ENCODE measurements around the gene RASEF. TPM values are rescaled to one million over a fixed set of nuclear protein-coding genes. Genes with fewer than 3 reads are reported as not detected.
"Not testable (repeated sequence)": the region's sequence is repeated elsewhere in the genome, so short reads cannot be mapped to it uniquely, and the experiment has no call there.

Gene RASEF
- polyA plus RNA-seq, result 10 to 100 TPM in 1 of 3 donors, 1 to 10 TPM in 1, under 1 TPM in 1; 0.11 to 11.5 (median 1.3) TPM

GRCh38 chr9:83062651-83063527, at the start of gene RASEF:
Gene RASEF, minus strand, starts transcription at chr9:83063142. Its CDS starts 275 bp downstream, at chr9:83062867.
- H3K27ac ChIP-seq (ENCODE audit: low read depth, low read length), result no peak within 1 kb of the TSS
- WGBS, 3 donors, result 2 to 3% (median 2%) methylated on average over 83 to 99 of the region's 99 CpGs

DNA sequence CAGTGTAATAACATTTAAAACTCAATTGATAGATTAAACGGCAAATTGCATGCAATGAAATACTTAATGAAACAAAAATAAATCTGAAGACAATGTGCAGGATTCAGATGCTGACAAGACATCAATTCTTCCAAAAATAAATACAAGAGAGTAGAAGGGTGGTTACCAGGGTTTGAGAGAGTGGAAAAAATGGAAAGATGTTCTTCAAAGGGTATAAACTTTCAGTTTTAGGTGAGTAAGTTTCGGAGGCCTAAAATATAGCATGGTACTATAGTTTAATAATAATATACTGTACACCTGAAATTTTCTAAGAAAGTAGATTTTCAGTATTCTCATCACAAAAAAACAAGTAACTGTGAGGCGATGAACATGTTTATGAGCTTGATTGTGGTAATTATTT, 48.2 kb upstream of the RASEF start:
- H3K27ac ChIP-seq (ENCODE audit: low read depth, low read length), result no peak overlapping the region
- WGBS, 3 donors, result 94 to 96% (median 95%) methylated on average over 3 of the region's 3 CpGs

- WGBS, 3 donors, result 68 to 71% (median 70%) methylated on average over 3 of the region's 3 CpGs
- no peak overlapping the region for H3K27ac ChIP-seq (ENCODE audit: low read depth, low read length)
Observed at GRCh38 chr9:83109296-83109695, 46.4 kb upstream of the RASEF start.

DNA sequence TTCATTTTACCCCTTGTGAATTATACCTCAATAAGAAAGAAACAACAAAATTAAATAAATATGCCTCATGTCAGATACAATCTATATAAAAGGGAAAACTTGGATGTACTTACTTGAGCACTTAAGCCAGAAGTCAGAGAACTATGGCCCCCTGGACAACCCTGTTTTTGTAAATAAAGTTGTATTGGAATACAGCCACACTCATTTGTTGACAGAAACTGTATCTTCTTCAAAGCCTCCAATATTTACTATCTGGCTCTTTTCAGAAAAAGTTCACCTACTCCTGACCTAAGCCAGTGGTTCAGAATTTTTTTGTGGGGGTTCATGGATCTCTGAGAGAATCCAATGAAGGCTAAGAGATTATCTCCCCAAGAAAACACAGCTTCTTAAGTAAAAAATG, 45.3 kb upstream of the RASEF start:
- no peak overlapping the region for H3K27ac ChIP-seq (ENCODE audit: low read depth, low read length)

GRCh38 chr9:83106772-83107171, 43.8 kb upstream of the RASEF start:
- WGBS, 3 donors, result 29 to 75% (median 62%) methylated on average over 2 of the region's 2 CpGs
- H3K27ac ChIP-seq (ENCODE audit: low read depth, low read length), result no peak overlapping the region

DNA sequence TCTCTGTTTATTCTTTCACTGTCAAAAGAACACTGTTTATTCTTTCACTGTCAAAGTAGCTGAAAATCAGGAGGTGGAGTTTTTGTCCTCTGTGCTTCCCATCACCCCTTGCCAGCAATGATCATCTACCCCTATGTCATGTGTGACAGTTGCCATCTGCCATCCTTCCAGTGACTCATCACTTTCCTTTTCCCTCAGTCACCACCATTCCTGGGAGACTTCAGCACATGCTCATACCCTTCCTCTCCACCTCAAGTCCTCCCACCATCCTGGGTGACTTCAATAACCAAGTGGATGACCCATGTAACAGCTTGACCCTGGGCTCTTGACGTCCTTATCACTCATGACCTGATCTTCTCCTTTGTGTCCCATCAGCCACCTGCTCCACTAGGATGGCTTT, 43.3 kb upstream of the RASEF start:
- WGBS, 3 donors, result 78 to 83% (median 82%) methylated on average over 1 of the region's 1 CpG
- no peak overlapping the region for H3K27ac ChIP-seq (ENCODE audit: low read depth, low read length)

- H3K27ac ChIP-seq (ENCODE audit: low read depth, low read length), result no peak overlapping the region
- WGBS, 3 donors, result 94 to 99% (median 97%) methylated on average over 4 of the region's 4 CpGs
Observed at GRCh38 chr9:83097633-83098032, 34.7 kb upstream of the RASEF start.

- not testable (repeated sequence) for H3K27ac ChIP-seq (ENCODE audit: low read depth, low read length)
- 94 to 97% (median 97%) methylated on average over 15 to 24 of the region's 24 CpGs for WGBS, 3 donors
Observed at GRCh38 chr9:83093311-83093710, 30.4 kb upstream of the RASEF start.

- 67 to 74% (median 68%) methylated on average over 6 of the region's 6 CpGs for WGBS, 3 donors
- H3K27ac ChIP-seq (ENCODE audit: low read depth, low read length), result no peak overlapping the region
Observed at GRCh38 chr9:83081846-83082245, 18.9 kb upstream of the RASEF start.

DNA sequence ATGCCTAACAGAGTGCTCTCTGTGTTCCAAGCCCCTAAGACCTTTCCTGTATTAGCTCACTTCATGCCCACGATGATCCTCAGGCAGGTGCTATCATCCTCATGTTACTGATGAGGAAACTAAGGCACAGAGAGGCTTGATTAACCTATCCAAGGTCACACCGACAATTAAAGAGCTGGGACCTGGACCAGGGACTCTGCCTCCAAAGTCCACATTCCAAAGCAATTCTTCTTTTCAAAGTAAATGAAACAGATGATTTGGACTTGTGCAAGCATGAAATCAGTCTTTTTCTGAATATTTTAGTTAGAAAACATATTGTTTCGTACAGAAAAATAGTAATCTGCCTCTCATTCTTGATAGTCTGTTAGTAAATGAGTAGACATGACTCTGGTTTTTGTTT, 18.1 kb upstream of the RASEF start:
- no peak overlapping the region for H3K27ac ChIP-seq (ENCODE audit: low read depth, low read length)
- 77 to 87% (median 85%) methylated on average over 3 of the region's 3 CpGs for WGBS, 3 donors

DNA sequence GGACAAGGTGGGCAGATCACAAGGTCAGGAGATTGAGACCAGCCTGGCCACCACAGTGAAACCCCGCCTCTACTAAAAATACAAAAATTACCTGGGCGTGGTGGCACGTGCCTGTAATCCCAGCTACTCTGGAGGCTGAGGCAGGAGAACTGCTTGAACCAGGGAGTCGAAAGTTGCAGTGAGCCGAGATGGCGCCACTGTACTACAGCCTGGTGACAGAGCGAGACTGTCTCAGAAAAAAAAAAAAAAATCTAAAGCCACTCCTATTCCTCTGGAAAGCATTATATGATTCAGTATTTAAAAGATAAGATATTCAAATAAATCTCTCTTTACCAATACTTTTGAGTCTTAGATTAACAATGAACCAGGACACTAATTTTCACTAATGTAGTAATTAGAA, 13.0 kb upstream of the RASEF start:
- 79 to 91% (median 89%) methylated on average over 7 of the region's 7 CpGs for WGBS, 3 donors
- H3K27ac ChIP-seq (ENCODE audit: low read depth, low read length), result not testable (repeated sequence)

DNA sequence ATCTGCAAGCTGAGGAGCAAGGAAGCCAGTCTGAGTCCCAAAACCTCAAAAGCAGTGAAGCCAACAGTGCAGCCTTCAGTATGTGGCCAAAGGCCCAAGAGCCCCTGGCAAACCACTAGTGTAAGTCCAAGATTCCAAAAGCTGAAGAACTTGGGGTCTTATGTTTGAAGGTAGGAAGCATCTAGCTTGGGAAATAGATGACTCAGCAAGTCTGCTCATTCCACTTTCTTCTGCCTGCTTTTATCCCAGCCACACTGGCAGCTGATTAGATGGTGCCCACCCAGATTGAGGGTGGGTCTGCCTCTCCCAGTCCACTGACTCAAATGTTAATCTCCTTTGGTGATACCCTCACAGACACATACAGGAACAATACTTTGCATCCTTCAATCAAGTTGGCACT, 9.6 kb upstream of the RASEF start:
- not testable (repeated sequence) for H3K27ac ChIP-seq (ENCODE audit: low read depth, low read length)

DNA sequence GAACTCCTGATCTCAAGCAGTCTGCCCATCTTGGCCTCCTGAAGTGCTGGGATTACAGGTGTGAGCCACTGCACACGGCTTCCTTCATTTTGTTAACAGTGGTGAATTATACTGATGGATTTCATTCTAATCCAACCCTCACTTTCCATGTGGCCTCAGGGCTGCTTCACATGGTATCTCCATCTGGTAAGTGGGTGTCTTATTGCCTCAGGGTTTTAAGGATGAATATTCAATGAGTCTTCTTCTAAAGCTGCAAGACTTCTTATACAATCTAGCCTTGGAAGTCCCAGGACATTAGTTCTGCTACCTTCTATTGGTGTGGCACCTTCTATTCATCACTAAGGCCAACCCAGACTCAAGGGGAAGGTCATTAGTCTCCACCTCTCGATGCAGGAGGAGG, 8.7 kb upstream of the RASEF start:
- no peak overlapping the region for H3K27ac ChIP-seq (ENCODE audit: low read depth, low read length)
- WGBS, 3 donors, result 80 to 91% (median 83%) methylated on average over 2 of the region's 2 CpGs

DNA sequence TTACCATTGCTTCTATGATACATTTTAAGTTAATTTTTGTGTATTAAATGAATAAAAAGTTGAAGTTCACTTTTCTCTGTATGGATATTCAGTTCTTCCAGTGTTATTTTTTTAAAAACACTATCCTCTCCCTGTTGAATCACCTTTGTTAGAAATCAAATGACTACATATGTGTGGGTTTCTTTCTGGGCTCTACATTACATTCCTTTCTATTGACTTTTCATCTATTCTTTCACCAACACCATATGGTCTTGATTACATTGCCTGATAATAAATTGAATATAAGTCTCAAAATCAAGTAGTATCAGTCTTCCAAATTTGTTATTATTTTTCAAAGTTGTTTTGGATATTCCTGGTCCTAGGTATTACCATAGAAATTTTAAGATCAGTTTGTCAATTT, 7.3 kb upstream of the RASEF start:
- no peak overlapping the region for H3K27ac ChIP-seq (ENCODE audit: low read depth, low read length)

DNA sequence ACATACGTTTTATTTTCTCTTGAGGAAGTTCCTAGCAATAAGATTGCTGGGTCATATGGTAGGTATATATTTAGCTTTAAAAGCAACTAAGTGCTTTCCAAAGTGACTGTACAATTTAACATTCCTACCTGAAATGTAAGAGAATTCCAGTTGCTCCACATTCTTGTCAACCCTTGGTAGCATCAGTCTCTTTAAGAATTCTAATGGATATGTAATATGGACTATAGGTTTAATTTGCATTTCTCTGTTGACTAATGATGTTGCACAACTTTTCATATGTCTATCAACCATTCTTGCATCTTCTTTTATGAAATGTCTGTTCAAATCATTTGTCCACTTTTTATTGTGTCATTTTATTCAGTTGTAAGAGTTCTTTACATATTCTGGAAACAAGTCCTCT, 6.7 kb upstream of the RASEF start:
- no peak overlapping the region for H3K27ac ChIP-seq (ENCODE audit: low read depth, low read length)
- WGBS, 3 donors, result 57 to 71% (median 61%) methylated on average over 1 of the region's 1 CpG

DNA sequence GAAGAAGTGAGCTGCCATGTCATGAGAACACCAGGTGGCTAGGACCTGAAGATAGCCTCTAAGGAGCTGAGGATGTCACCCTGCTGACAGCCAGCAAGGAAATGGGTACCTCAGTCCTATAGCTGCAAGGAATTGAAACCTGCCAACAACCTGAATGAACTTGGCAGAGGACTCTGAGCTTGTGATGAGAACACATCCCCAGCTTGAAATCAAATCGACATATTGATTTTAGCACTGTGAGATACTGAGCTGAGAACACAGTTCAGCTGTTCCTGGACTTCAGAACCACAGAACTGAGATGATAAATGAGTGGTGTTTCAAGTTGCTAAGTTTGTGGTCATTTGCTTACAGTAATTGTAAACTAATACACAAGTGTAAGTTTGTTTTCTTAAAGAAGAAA, 5.5 kb upstream of the RASEF start:
- no peak overlapping the region for H3K27ac ChIP-seq (ENCODE audit: low read depth, low read length)
- 33 to 91% (median 75%) methylated on average over 1 of the region's 1 CpG for WGBS, 3 donors

DNA sequence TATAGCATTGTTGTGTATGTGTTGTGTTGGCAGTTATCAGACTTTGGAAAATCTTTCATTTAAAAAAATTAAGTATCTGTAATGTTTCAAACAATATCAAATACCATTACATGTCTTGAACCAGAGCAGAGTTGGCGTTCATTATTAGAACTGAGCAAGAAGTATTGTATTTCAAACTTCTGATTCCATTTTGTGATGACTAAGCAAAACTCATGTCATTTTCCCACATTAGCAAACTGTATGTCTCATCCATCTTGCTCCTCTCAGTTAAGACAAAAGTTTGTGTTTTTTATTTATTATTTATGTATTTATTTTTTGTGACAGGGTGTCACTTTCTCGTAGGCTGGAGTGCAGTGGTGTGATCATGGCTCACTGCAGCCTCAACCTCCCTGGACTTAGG, 4.6 kb upstream of the RASEF start:
- H3K27ac ChIP-seq (ENCODE audit: low read depth, low read length), result no peak overlapping the region
- WGBS, 3 donors, result 87 to 93% (median 88%) methylated on average over 2 of the region's 2 CpGs

DNA sequence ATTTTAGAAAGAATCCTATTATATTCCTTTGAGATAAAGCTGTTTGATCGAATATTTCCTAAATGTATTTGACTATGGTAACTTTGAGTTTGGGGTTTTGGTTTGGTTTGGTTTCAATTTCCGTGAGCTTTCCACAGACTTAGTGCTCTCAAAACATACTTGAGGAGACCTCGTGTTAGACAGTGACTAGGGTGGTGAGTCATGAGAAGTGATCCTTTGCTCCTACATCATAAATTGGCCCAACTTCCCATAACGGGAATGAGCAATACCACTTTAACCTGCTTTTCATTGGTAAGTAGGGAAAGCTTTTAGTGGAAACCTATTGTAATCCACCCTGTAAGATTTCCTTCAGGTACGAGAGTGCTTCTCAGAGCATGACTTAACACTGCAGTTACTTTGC, 3.8 kb upstream of the RASEF start:
- 72 to 84% (median 79%) methylated on average over 5 of the region's 5 CpGs for WGBS, 3 donors
- H3K27ac ChIP-seq (ENCODE audit: low read depth, low read length), result no peak overlapping the region

DNA sequence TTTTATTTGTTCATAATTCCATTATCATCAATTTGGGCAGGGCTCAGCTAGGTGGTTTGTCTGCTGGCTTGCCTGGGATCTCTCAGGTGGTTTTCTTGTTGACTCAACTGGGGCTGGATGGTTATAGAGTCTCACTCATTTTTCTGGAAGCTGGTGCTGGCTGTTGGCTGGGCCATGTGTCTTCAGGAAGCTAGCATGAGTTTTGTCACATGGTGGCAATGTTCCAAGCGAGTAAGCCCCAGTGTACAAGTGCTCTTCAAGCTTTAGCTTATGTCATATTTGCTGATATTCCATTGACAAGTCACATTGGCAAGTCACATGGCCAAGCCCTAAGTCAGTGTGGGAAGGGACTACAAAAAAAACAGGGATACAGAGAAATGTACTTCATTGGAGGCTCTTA, 2.3 kb upstream of the RASEF start:
- 77 to 100% (median 90%) methylated on average over 1 of the region's 1 CpG for WGBS, 3 donors
- no peak overlapping the region for H3K27ac ChIP-seq (ENCODE audit: low read depth, low read length)

- no peak overlapping the region for H3K27ac ChIP-seq (ENCODE audit: low read depth, low read length)
- WGBS, 3 donors, result 2 to 3% (median 3%) methylated on average over 51 to 53 of the region's 53 CpGs
Observed at GRCh38 chr9:83061990-83062650, 822 bp downstream of the RASEF start.

All from adipose tissue (tissue), 3 donors.